Ammon's horn (tissue), 1 donor: ENCODE measurements around the gene EPHB6.

Experiments
- DNase-seq: peaks from one replicate; pipeline ENCODE4 v3.0.0-alpha.2; 2016; ENCODE audit warnings: low spot score

Gene EPHB6

GRCh38 chr7:142880876-142881505 lies 26.1 kb downstream of the EPHB6 start:
- no peak for DNase-seq

- no peak for DNase-seq
These were observed 26.9 kb downstream of the EPHB6 start for GRCh38 chr7:142881586-142882337.

- DNase-seq = no peak
These were observed 27.4 kb downstream of the EPHB6 start for GRCh38 chr7:142882338-142882678.

- no peak for DNase-seq
These were observed 28.3 kb downstream of the EPHB6 start for GRCh38 chr7:142883145-142883544.

GRCh38 chr7:142883571-142884285 lies 28.9 kb downstream of the EPHB6 start:
- no peak for DNase-seq

GRCh38 chr7:142884286-142884640 lies 29.4 kb downstream of the EPHB6 start:
- DNase-seq = no peak

- DNase-seq = no peak
These were observed 30.7 kb downstream of the EPHB6 start, which contains the start of gene TRPV6 for GRCh38 chr7:142885311-142886230. Gene TRPV6 (minus strand): TSS chr7:142885745.

GRCh38 chr7:142886866-142887265 lies 32.0 kb downstream of the EPHB6 start:
- no peak for DNase-seq

- DNase-seq = no peak
These were observed 32.6 kb downstream of the EPHB6 start for GRCh38 chr7:142887282-142888015.

GRCh38 chr7:142889816-142890215 lies 34.9 kb downstream of the EPHB6 start:
- no peak for DNase-seq

- DNase-seq = no peak
These were observed 36.1 kb downstream of the EPHB6 start for GRCh38 chr7:142890874-142891485.

- DNase-seq = no peak
These were observed 36.7 kb downstream of the EPHB6 start for GRCh38 chr7:142891490-142892082.

- no peak for DNase-seq
These were observed 38.1 kb downstream of the EPHB6 start for GRCh38 chr7:142892951-142893350.

GRCh38 chr7:142894112-142894984 lies 39.5 kb downstream of the EPHB6 start:
- DNase-seq = no peak

GRCh38 chr7:142894985-142895593 lies 40.2 kb downstream of the EPHB6 start:
- DNase-seq = no peak

- no peak for DNase-seq
These were observed 41.3 kb downstream of the EPHB6 start for GRCh38 chr7:142896151-142896550.

- no peak for DNase-seq
These were observed 42.0 kb downstream of the EPHB6 start for GRCh38 chr7:142896741-142897379.

- DNase-seq = no peak
These were observed 42.8 kb downstream of the EPHB6 start for GRCh38 chr7:142897691-142898090.
